Fibroblast of skin of left biceps (primary cell): Measurements from ENCODE around the gene PSMC4.
A peak's percentile ranks its signal among the peaks of the same experiment; 100 is the strongest.

Source experiments
- DNase-seq, 2 experiments: peaks; one replicate each; pipeline ENCODE4 v3.0.0-alpha.2; 2013; ENCODE audit warnings: low read depth in 2 of 2

PSMC4 gene

DNA sequence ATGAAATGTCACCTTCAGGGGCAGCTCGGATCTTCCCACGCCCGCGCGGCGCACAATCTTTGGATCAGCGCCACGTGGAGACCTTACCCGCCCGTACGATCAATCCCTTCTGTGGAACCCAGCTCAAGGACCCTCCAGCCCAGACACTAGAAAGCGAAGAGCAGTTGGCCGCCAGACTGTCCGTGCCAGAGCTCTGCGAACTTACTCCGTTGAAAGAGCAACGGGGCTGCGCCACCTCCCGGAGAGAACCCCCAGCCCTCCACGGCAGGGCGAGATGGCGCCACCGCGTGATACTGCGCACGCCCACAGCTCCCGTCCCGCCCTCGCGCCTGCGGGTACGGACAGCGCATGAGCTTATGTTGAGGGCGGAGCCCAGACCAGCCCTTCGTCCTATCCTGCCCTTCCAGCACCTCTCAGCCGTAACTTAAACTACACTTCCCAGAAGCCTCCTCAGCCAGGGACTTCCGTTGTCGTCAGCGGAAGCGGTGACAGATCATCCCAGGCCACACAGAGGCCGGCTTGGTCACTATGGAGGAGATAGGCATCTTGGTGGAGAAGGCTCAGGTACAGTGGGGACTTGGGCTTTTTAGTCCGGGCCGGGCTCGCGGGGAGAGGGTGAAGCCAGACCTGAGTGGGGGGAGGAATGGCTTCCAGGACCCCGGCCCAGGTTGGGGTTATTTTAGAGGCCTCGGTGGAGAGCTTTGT, at the start of gene PSMC4:
PSMC4 (plus strand) TSS at position 491 of the 705 bp plus-strand sequence; CDS start at position 529, 38 bp downstream.
- peak; percentile 93 to 95 for DNase-seq

DNA sequence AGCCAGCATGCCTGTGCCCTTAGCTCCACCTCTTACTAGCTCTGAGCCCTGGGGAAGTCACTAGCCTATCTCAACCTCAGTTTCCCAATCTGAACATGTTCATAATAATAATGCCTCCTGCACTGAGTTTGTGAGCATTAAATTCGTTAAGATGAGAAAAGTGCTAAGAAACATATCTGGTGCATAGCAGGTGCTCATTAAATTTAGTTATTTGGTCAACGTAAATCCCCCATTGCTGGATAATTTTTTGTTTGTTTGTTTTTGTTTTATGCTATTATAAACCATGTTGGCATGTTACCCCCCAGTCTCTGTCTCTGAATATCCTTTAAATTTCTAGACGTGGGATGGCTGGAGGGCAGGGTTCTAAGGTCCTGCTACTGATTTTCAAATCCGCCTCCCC, 47.1 kb upstream of the PSMC4 start:
- no peak for DNase-seq

- DNase-seq: no peak
Measured at GRCh38 chr19:39924389-39924788, 46.6 kb upstream of the PSMC4 start.

DNA sequence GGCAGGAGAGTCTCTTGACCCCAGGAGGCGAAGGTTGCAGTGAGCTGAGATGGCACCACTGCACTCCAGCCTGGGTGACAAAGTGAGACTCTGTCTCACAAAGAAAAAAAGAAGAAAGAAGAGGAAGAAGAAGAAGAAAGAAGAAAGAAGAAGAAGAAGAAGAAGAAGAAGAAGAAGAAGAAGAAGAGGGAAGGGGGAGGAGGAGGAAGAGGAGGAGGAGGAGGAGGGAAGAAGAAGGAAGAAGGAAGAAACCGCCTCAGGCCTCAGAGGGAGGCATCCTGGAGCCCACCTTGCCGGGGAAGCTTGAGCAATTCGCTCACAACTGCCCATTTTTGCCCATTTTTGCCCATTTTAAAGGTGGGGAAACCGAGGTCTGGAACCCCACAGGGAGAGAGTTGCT, 46.0 kb upstream of the PSMC4 start:
- no peak for DNase-seq

DNA sequence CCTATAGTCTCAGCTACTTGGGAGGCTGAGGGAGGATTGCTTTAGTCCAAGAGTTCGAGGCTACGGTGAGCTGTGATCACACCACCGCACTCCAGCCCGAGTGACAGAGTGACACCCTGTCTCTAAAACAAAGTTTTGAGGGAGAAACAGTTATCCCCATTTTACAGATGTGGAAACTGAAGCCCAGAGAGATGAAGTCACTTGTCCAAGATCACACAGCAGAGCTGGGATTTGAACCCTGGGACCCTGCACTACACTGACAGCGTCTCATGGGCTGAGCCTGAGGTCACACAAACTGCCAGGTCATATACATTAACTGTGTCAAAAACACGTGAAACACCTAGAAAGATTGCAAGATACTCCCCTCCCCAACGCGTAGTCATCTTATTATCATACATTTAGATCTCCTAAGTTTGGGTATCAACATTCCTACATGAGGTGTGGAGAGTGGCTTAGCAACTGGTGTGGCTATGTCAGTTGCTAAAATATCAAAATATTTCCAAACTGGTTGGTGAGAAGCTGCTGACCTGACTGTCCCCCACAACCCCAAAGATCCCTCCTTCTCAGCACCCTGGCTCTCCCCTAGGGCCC, 44.7 kb upstream of the PSMC4 start:
- no peak for DNase-seq

DNA sequence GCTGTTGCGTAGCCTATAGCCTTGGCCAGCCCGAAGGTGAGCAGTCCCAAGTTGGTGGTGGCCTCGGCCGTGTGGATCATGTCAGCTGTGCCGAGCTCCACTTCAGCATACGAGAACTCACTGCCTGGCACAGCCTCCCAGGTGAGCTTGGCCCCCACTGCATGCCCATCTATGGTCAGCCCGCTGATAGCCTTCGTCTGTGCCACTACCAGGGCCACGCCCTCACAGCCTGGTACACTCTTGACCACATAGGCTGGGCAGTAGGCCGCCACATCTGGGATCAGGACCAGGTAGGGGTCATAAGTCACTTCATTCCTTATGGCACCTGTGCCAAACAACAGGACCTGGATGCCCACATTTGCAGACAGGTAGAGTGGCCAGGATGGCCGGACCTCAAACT, 43.9 kb upstream of the PSMC4 start:
- DNase-seq: no peak

DNA sequence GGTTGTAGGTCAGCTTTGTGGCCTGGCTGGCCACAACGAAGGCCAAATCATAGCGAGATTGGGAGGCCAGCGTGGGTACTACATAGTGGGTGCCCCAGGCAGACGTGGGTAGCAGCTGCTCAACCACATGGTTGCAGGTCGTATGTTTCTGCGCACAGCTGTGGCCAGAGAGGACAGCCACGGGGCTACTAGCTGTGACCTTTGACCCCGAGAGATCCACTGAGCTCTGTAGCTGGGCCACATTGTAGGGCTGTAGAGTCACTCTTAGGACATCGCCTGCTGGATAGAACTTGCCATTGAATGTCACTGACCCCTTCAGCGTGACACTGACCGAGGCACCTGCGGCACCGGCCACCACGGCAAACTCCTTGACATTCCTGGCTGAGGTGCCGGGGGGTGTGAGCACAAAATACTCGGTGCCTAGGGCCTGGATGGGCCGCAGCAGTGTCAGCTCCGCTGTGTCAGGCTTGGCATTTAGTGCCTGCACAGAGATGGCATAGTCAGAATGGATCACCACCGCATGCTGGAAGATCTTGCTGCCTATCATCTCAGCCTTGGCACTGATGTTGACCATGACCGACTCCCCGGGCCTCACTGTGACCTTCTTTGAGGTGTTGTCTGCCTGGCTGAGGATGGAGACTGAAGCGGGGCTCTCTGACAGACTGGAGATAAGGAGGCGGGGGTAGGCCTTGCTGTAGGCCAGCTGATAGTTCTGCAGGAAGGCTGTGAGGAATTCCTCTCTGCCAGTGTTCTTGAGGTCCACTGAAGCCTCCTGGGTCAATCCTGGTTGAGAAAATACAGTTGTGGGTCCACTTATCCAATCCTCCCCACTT, 43.2 kb upstream of the PSMC4 start:
- no peak for DNase-seq

GRCh38 chr19:39928357-39928725, 42.6 kb upstream of the PSMC4 start:
- no peak for DNase-seq

DNA sequence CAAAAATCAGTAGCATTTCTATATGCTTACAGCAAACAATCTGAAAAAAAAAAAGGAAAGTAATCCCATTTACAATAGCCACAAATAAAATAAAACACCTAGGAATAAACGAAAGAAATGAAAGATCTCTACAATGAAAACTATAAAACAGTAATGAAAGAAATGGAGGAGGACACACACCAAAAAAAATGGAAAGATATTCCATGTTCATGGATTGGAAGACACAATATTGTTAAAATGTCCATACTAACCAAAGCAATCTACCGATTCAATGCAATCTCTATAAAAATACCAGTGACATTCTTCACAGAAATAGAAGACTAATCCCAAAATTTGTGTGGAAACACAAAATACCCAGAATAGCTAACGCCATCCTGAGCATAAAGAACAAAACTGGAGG, 41.2 kb upstream of the PSMC4 start:
- DNase-seq: no peak

- no peak for DNase-seq
Measured at GRCh38 chr19:39934584-39935363, 36.2 kb upstream of the PSMC4 start, which contains the start of gene FCGBP. Gene FCGBP, minus strand, starts transcription at chr19:39934634.

DNA sequence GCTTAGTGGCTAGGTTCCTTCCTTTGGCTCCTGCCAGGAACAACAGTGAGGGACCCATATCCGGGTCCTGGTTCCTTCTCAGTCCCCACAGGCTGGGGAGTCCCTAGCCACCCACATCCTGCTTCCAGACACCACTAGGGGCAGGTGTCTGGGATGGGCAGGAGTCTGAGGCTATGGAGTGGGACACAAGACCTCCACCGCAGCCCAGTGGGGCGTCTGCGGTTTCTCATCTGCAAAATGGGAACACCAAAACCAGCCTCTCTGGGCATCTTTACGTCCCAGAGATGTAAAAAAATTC, 35.7 kb upstream of the PSMC4 start:
- DNase-seq: no peak

GRCh38 chr19:39936020-39936419, 34.9 kb upstream of the PSMC4 start:
- DNase-seq: no peak

DNA sequence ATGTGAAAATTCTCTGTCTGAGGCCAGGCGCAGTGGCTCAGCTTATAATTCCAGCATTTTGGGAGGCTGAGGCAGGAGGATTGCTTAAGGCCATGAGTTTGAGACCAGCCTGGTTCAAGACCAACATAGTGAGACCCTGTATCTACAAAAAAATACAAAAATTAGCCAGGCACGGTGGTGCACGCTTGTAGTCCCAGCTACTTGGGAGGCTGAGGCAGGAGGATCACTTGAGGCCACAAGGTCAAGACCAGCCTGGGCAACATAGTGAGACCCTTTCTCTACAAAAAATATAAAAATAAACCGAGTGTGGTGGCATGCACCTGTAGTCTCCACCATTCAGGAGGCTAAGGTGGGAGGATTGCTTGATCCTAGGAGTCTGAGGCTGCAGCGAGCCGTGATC, 34.3 kb upstream of the PSMC4 start:
- DNase-seq: no peak

- no peak for DNase-seq
Measured at GRCh38 chr19:39937094-39937720, 33.8 kb upstream of the PSMC4 start.

DNA sequence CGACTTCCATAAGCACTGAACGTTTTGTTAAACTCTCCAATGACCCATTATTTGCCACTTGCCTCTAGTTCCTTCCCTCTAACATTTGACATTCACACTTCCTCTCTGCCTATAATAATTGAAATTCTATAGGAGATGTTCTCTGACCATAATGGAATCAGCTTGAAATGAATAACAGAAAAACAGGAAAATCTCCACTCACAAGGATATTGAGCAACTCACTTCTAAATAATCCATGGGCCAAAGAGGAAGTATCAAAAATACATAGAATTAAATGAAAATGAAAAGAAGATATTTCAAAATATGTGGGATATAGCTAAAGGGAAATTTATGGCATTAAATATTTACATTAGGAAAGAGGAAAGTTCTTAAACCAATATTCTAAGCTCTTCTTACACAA, 33.2 kb upstream of the PSMC4 start:
- no peak for DNase-seq

- DNase-seq: no peak
Measured at GRCh38 chr19:39939556-39939955, 31.4 kb upstream of the PSMC4 start.

- DNase-seq: no peak
Measured at GRCh38 chr19:39940221-39940833, 30.6 kb upstream of the PSMC4 start.

GRCh38 chr19:39941151-39941550, 29.8 kb upstream of the PSMC4 start:
- DNase-seq: no peak

DNA sequence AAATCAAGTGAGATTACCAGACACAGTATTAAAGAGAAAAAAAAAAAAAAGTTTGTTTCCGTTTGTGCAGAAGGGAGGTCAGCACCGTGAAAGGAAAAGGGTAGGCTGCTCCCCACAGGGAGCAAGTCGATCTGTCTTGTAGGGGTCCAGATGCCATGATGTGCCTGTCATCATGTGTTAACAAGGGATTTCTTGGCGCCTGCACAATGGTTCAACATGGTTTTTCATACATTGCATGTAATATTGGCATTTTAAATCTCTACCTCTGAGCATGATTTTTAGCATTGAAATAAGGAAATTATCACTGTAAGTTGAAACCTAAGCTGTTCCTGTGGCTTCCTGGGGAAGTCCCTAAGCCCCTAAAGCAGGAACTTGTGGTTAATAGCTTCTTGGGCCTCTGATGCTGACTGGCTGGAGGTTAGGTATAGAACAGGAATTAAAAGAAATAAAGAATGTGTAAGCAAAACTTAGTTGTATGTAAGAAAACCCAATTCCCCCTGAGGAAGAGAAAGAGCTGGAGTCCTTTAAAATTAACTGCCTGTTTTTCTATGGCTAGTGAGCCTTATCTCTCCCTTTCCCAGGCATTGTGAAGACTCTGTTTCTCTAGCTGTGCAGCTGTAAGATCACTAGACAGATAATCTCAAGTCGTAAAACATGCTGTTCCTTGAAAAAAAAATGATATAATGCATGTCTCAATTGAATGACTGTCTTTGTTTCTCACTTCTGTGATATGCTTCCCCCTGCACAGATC, 29.2 kb upstream of the PSMC4 start:
- no peak for DNase-seq

GRCh38 chr19:39942366-39942730, 28.6 kb upstream of the PSMC4 start:
- DNase-seq: no peak

GRCh38 chr19:39943586-39943985, 27.4 kb upstream of the PSMC4 start:
- no peak for DNase-seq
